CD4-positive, alpha-beta memory T cell (primary cell): ENCODE data around the gene GABRA5. TPM values are rescaled to one million over a fixed set of nuclear protein-coding genes. Genes with fewer than 3 reads are reported as not detected.

Experiments
- CTCF ChIA-PET: fragments of 350-600 bp; sonication (Branson Sonifier 250); formaldehyde crosslinking; loops from one replicate; lab custom pipeline; 2021; ENCODE audit warnings: inconsistent platforms; ENCODE audit not compliant: partially characterized antibody; lab: Charles Lee
- POLR2A ChIA-PET: fragments of 350-600 bp; sonication (Branson Sonifier 250); formaldehyde crosslinking; loops from one replicate; lab custom pipeline; 2021; ENCODE audit not compliant: partially characterized antibody; lab: Charles Lee
- DNase-seq, 5 donors: peaks; one replicate each; pipeline versions ENCODE4 v3.0.0 to v3.0.0-alpha.2; 2020 to 2022; ENCODE audit warnings: mixed read lengths in 1 of 5
- H3K27ac ChIP-seq: one replicate; pipeline ENCODE4 v1.7.0; 2013; ENCODE audit warnings: low read depth, low read length
- H3K27me3 ChIP-seq: 2 replicates; pipeline ENCODE4 v1.7.0; 2013; ENCODE audit warnings: mild to moderate bottlenecking, low read length, moderate library complexity; ENCODE audit not compliant: insufficient read depth
- H3K36me3 ChIP-seq: 2 replicates; pipeline ENCODE4 v1.7.0; 2013; ENCODE audit warnings: mild to moderate bottlenecking, low read length, moderate library complexity; ENCODE audit not compliant: insufficient read depth
- H3K4me1 ChIP-seq: 2 replicates; pipeline ENCODE4 v1.7.0; 2013; ENCODE audit warnings: mild to moderate bottlenecking, low read length, moderate library complexity; ENCODE audit not compliant: insufficient read depth
- H3K4me3 ChIP-seq, 2 donors: one replicate each; pipeline ENCODE4 v1.7.0; 2013; ENCODE audit warnings: low read length in 2 of 2, mild to moderate bottlenecking in 1 of 2
- H3K9me3 ChIP-seq, 2 donors: one replicate each; pipeline ENCODE4 v1.7.0; 2013; ENCODE audit warnings: low read length in 2 of 2, control low read depth in 1 of 2; ENCODE audit not compliant: control insufficient read depth in 1 of 2
- H3K27ac Mint-ChIP-seq, 7 donors: one replicate each; pipeline ENCODE4 v1.8.0; 2020 to 2021; ENCODE audit warnings: mixed read lengths in 7 of 7, mild to moderate bottlenecking in 6 of 7, inconsistent platforms in 3 of 7, moderate library complexity in 3 of 7
- H3K27me3 Mint-ChIP-seq, 2 donors: one replicate each; pipeline ENCODE4 v1.8.0; 2020 to 2021; ENCODE audit warnings: mixed read lengths in 2 of 2
- H3K36me3 Mint-ChIP-seq, 2 donors: one replicate each; pipeline ENCODE4 v1.8.0; 2020 to 2021; ENCODE audit warnings: mixed read lengths in 2 of 2, inconsistent platforms in 1 of 2, mild to moderate bottlenecking in 1 of 2
- H3K4me1 Mint-ChIP-seq, 4 donors: one replicate each; pipeline ENCODE4 v1.8.0; 2020 to 2021; ENCODE audit warnings: mixed read lengths in 4 of 4, mild to moderate bottlenecking in 1 of 4
- H3K4me3 Mint-ChIP-seq, 8 donors: one replicate each; pipeline ENCODE4 v1.8.0; 2020 to 2021; ENCODE audit warnings: mixed read lengths in 8 of 8, mild to moderate bottlenecking in 7 of 8, moderate library complexity in 6 of 8, inconsistent platforms in 3 of 8
- H3K9me3 Mint-ChIP-seq, 8 donors: one replicate each; pipeline ENCODE4 v1.8.0; 2020 to 2021; ENCODE audit warnings: mixed read lengths in 8 of 8, mild to moderate bottlenecking in 5 of 8, inconsistent platforms in 3 of 8, moderate library complexity in 1 of 8
- intact Hi-C: fragments of 100-400 bp; cut with micrococcal nuclease; formaldehyde crosslinking; loops from one replicate; pipeline ENCODE4 v1.15.1; 2023
- polyA plus RNA-seq, 2 donors: library from polyadenylated mRNA; unstranded; fragments of 300-500 nt; fragmentation: Illumina TruSeq; gene quantifications; one replicate each; pipeline ENCODE4 v1.2.3, GENCODE V29; 2021
- total RNA-seq, 2 experiments: library from RNA; stranded (reverse); gene quantifications; one replicate each; pipeline ENCODE4 v1.2.3, GENCODE V29; 2021

GABRA5 gene
- total and polyA plus RNA-seq, 4 experiments from 2014 or later = not detected

GRCh38 chr15:26941489-26941888 lies 74.6 kb downstream of the GABRA5 start:
- Histone ChIP-seq H3K4me3 (no peak overlapping the region), H3K27ac (no peak overlapping the region), H3K27me3 (no peaks in the 10 kb centered on the region), H3K36me3 (no peaks in the 10 kb centered on the region), H3K4me1 (no peaks in the 10 kb centered on the region), H3K9me3 (no peaks in the 10 kb centered on the region)
- Mint-ChIP-seq H3K27ac (no peak overlapping the region), H3K9me3 (peaks cover 0 to 16% (median 3%) of the 10 kb centered on the region in 8 donors), H3K36me3 (no peaks in the 10 kb centered on the region), H3K27me3 (peaks cover 0 to 1% of the 10 kb centered on the region in 2 donors), H3K4me1 (no peaks in the 10 kb centered on the region), H3K4me3 (no peak overlapping the region)
- intact Hi-C loops = no loop called here
- CTCF ChIA-PET = no interaction called here
- POLR2A ChIA-PET = no interaction called here
- no peak for DNase-seq

- POLR2A ChIA-PET = no interaction called here
These were observed 77.0 kb downstream of the GABRA5 start for GRCh38 chr15:26943866-26944265.

GRCh38 chr15:26945046-26945445 lies 78.2 kb downstream of the GABRA5 start:
- no peak for DNase-seq
- CTCF ChIA-PET = no interaction called here
- POLR2A ChIA-PET = no interaction called here
- H3K36me3 ChIP-seq = no peaks in the 10 kb centered on the region
- no peaks in the 10 kb centered on the region for H3K4me1 ChIP-seq
- no peaks in the 10 kb centered on the region for H3K36me3 Mint-ChIP-seq
- no peak overlapping the region for H3K4me3 Mint-ChIP-seq
- no peak overlapping the region for H3K27ac Mint-ChIP-seq
- no peaks in the 10 kb centered on the region for H3K27me3 ChIP-seq
- intact Hi-C loops = no loop called here
- H3K4me3 ChIP-seq = no peak overlapping the region
- H3K27me3 Mint-ChIP-seq = no peaks in the 10 kb centered on the region
- peaks cover 0 to 16% (median 4%) of the 10 kb centered on the region in 8 donors for H3K9me3 Mint-ChIP-seq
- H3K9me3 ChIP-seq = no peaks in the 10 kb centered on the region
- no peak overlapping the region for H3K27ac ChIP-seq
- no peaks in the 10 kb centered on the region for H3K4me1 Mint-ChIP-seq

More at GRCh38 chr15:26943866-26944265, 77.0 kb downstream of the GABRA5 start:
- Mint-ChIP-seq H3K4me1 (no peaks in the 10 kb centered on the region), H3K27ac (no peak overlapping the region), H3K36me3 (no peaks in the 10 kb centered on the region), H3K27me3 (peaks cover 0 to 1% of the 10 kb centered on the region in 2 donors), H3K9me3 (peaks cover 0 to 19% (median 4%) of the 10 kb centered on the region in 8 donors), H3K4me3 (no peak overlapping the region)
- intact Hi-C loops = no loop called here
- Histone ChIP-seq H3K4me1 (no peaks in the 10 kb centered on the region), H3K27ac (no peak overlapping the region), H3K36me3 (no peaks in the 10 kb centered on the region), H3K27me3 (no peaks in the 10 kb centered on the region), H3K4me3 (no peak overlapping the region), H3K9me3 (no peaks in the 10 kb centered on the region)
- CTCF ChIA-PET = no interaction called here
- no peak for DNase-seq

GRCh38 chr15:26950001-26950400 lies 83.1 kb downstream of the GABRA5 start:
- H3K4me3 ChIP-seq = no peak overlapping the region
- H3K27me3 ChIP-seq = no peaks in the 10 kb centered on the region
- no peak overlapping the region for H3K27ac ChIP-seq
- H3K4me1 ChIP-seq = no peaks in the 10 kb centered on the region
- no peaks in the 10 kb centered on the region for H3K27me3 Mint-ChIP-seq
- H3K36me3 Mint-ChIP-seq = no peaks in the 10 kb centered on the region
- H3K4me1 Mint-ChIP-seq = no peaks in the 10 kb centered on the region
- H3K36me3 ChIP-seq = no peaks in the 10 kb centered on the region
- no peak for DNase-seq
- H3K4me3 Mint-ChIP-seq = no peak overlapping the region
- intact Hi-C loops = no loop called here
- H3K9me3 ChIP-seq = no peaks in the 10 kb centered on the region
- no peak overlapping the region for H3K27ac Mint-ChIP-seq
- ChIA-PET POLR2A (no interaction called here), CTCF (no interaction called here)
- peaks cover 6 to 19% (median 13%) of the 10 kb centered on the region in 8 donors for H3K9me3 Mint-ChIP-seq

GRCh38 chr15:26954403-26954802 lies 87.5 kb downstream of the GABRA5 start:
- Mint-ChIP-seq H3K27me3 (no peaks in the 10 kb centered on the region), H3K4me3 (no peak overlapping the region), H3K4me1 (no peaks in the 10 kb centered on the region), H3K27ac (no peak overlapping the region), H3K36me3 (no peaks in the 10 kb centered on the region), H3K9me3 (peaks cover 6 to 15% (median 13%) of the 10 kb centered on the region in 8 donors)
- no peaks in the 10 kb centered on the region for H3K4me1 ChIP-seq
- H3K27me3 ChIP-seq = no peaks in the 10 kb centered on the region
- POLR2A ChIA-PET = no interaction called here
- no peak overlapping the region for H3K4me3 ChIP-seq
- no peaks in the 10 kb centered on the region for H3K9me3 ChIP-seq
- no peaks in the 10 kb centered on the region for H3K36me3 ChIP-seq
- DNase-seq = no peak
- CTCF ChIA-PET = no interaction called here
- no peak overlapping the region for H3K27ac ChIP-seq
- intact Hi-C loops = no loop called here

GRCh38 chr15:26967719-26968269 lies 100.9 kb downstream of the GABRA5 start:
- POLR2A ChIA-PET = no interaction called here
- Mint-ChIP-seq H3K27me3 (peaks cover 2 to 10% of the 10 kb centered on the region in 2 donors), H3K36me3 (no peaks in the 10 kb centered on the region)

GRCh38 chr15:26968806-26969205 lies 101.9 kb downstream of the GABRA5 start:
- H3K9me3 ChIP-seq = no peaks in the 10 kb centered on the region
- H3K27ac ChIP-seq = no peak overlapping the region
- no peak overlapping the region for H3K4me3 ChIP-seq
- H3K36me3 ChIP-seq = no peaks in the 10 kb centered on the region
- H3K36me3 Mint-ChIP-seq = no peaks in the 10 kb centered on the region
- peaks cover 2 to 10% of the 10 kb centered on the region in 2 donors for H3K27me3 Mint-ChIP-seq
- no peak overlapping the region for H3K27ac Mint-ChIP-seq
- H3K4me3 Mint-ChIP-seq = no peak overlapping the region
- H3K4me1 ChIP-seq = no peaks in the 10 kb centered on the region
- intact Hi-C loops = no loop called here
- H3K9me3 Mint-ChIP-seq = peaks cover 0 to 15% (median 9%) of the 10 kb centered on the region in 8 donors
- no peak for DNase-seq
- ChIA-PET CTCF (no interaction called here), POLR2A (no interaction called here)
- H3K27me3 ChIP-seq = no peaks in the 10 kb centered on the region
- H3K4me1 Mint-ChIP-seq = no peaks in the 10 kb centered on the region

More at GRCh38 chr15:26967719-26968269, 100.9 kb downstream of the GABRA5 start:
- intact Hi-C loops = no loop called here
- peaks cover 0 to 15% (median 9%) of the 10 kb centered on the region in 8 donors for H3K9me3 Mint-ChIP-seq
- no peak for DNase-seq
- H3K27ac Mint-ChIP-seq = no peak overlapping the region
- no peaks in the 10 kb centered on the region for H3K9me3 ChIP-seq
- no peaks in the 10 kb centered on the region for H3K4me1 ChIP-seq
- H3K27me3 ChIP-seq = no peaks in the 10 kb centered on the region
- CTCF ChIA-PET = no interaction called here
- H3K4me1 Mint-ChIP-seq = no peaks in the 10 kb centered on the region
- H3K27ac ChIP-seq = no peak overlapping the region
- H3K36me3 ChIP-seq = no peaks in the 10 kb centered on the region
- H3K4me3 ChIP-seq = no peak overlapping the region
- no peak overlapping the region for H3K4me3 Mint-ChIP-seq
